ENCODE data around the gene DTX3. TPM values are rescaled to one million over a fixed set of nuclear protein-coding genes. Genes with fewer than 3 reads are reported as not detected.

DTX3 gene
- total and polyA plus RNA-seq, 4 donors, result 1.1 to 3.2 (median 1.4) TPM

- TF ChIP-seq REST (IDR thresholded peaks at IDR 0.05) (no peak), FOXA1 (IDR thresholded peaks at IDR 0.05) (no peak), RXRA (IDR thresholded peaks at IDR 0.05) (no peak), TAF1 (conservative IDR thresholded peaks at IDR 0.05) (no peak), RAD21 (IDR thresholded peaks at IDR 0.05) (no peak)
Measured at GRCh38 chr12:57584050-57584449, 20.6 kb upstream of the DTX3 start (continued).

GRCh38 chr12:57584690-57585089 is 19.9 kb upstream of the DTX3 start:
- DNase-seq (ENCODE audit: low spot score), result no peak
- Histone ChIP-seq H3K36me3 (ENCODE audit: control insufficient read depth in 4 of 4, insufficient read depth in 3 of 4, low read depth in 1 of 4, low read length in 3 of 4) (no peaks in the 10 kb centered on the region), H3K4me1 (ENCODE audit: control insufficient read depth in 4 of 4, insufficient read depth in 4 of 4, low read length in 3 of 4) (peaks cover 1 to 13% (median 9%) of the 10 kb centered on the region in 4 donors), H3K9me3 (ENCODE audit: control insufficient read depth in 4 of 4, low read length in 3 of 4) (no peaks in the 10 kb centered on the region), H3K27me3 (ENCODE audit: control insufficient read depth in 4 of 4, insufficient read depth in 4 of 4, low read length in 3 of 4) (no peaks in the 10 kb centered on the region), H3K27ac (ENCODE audit: low read depth in 1 of 2, low read length in 2 of 2) (no peak overlapping the region), H3K4me3 (ENCODE audit: low read depth in 1 of 3, low read length in 3 of 3) (no peak overlapping the region), H3K9ac (ENCODE audit: low read depth in 1 of 2, low read length in 2 of 2) (no peak overlapping the region)
- TF ChIP-seq SP1 (IDR thresholded peaks at IDR 0.05) (no peak), ZBTB33 (IDR thresholded peaks at IDR 0.05) (no peak), FOXA1 (IDR thresholded peaks at IDR 0.05) (no peak), FOXA2 (IDR thresholded peaks at IDR 0.05) (no peak), GABPA (IDR thresholded peaks at IDR 0.05 in 1 of 2, conservative IDR thresholded peaks at IDR 0.05 in 1 of 2) (no peak)

- H3K27me3 ChIP-seq (ENCODE audit: control insufficient read depth in 4 of 4, insufficient read depth in 4 of 4, low read length in 3 of 4), result no peaks in the 10 kb centered on the region
- no peaks in the 10 kb centered on the region for H3K36me3 ChIP-seq (ENCODE audit: control insufficient read depth in 4 of 4, insufficient read depth in 3 of 4, low read depth in 1 of 4, low read length in 3 of 4)
- no peak for DNase-seq (ENCODE audit: low spot score)
- WGBS, result 86% methylated on average over 2 of the region's 2 CpGs
- no peak overlapping the region for H3K27ac ChIP-seq (ENCODE audit: low read depth in 1 of 2, low read length in 2 of 2)
- peaks cover 1 to 13% (median 9%) of the 10 kb centered on the region in 4 donors for H3K4me1 ChIP-seq (ENCODE audit: control insufficient read depth in 4 of 4, insufficient read depth in 4 of 4, low read length in 3 of 4)
- H3K4me3 ChIP-seq (ENCODE audit: low read depth in 1 of 3, low read length in 3 of 3), result no peak overlapping the region
- no peaks in the 10 kb centered on the region for H3K9me3 ChIP-seq (ENCODE audit: control insufficient read depth in 4 of 4, low read length in 3 of 4)
- H3K9ac ChIP-seq (ENCODE audit: low read depth in 1 of 2, low read length in 2 of 2), result no peak overlapping the region
- TF ChIP-seq CTCF (IDR thresholded peaks at IDR 0.05; ENCODE audit: low read depth, low read length, missing input control), result no peak
- TF ChIP-seq YY1 (IDR thresholded peaks at IDR 0.05), result no peak
Measured at GRCh38 chr12:57585156-57585555, 19.5 kb upstream of the DTX3 start.
